ENCODE data around the gene CCL4L2.
"Not testable (repeated sequence)": the region's sequence is repeated elsewhere in the genome, so short reads cannot be mapped to it uniquely, and the experiment has no call there.

Gene CCL4L2

DNA sequence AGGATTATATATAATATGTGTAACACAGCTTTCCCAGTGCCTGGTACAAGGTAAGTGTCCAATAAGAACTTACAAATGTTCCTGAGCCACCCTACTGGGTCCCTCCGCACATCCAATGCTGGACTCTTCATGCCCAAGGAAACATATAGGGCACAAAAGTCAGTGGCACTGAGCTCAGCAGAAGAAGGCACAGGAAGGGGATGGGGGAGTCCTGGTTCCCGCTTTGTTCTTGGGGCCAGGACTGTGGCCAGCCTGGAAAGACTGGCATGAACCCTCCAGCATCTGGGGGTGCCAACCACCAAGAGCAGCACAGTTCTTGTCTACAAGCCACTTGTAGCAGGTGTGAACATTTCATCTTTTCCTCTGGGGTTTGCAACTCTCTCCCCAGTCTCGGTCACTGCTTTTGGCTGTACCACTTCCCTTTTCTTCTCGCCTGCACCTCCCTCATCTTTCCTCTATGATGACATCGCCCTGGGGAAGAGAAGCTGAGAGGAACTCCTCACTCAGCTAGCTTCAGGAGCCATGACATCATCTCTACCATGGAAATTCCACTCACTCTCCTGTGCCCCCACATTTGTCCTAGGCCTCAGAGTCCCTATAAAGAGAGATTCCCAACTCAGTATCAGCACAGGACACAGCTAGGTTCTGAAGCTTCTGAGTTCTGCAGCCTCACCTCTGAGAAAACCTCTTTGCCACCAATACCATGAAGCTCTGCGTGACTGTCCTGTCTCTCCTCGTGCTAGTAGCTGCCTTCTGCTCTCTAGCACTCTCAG, at the start of gene CCL4L2:
Gene CCL4L2, plus strand, starts transcription at position 625 of the 773 bp plus-strand sequence.
- in situ Hi-C loops (cut with HindIII; ENCODE audit: low pct_unique_long_range_greater_than_20kb, low sequenced_read_pairs); DNase-seq (ENCODE audit: low read depth in 1 of 2, low spot score in 1 of 2): not testable (repeated sequence)

- in situ Hi-C loops (cut with HindIII; ENCODE audit: low pct_unique_long_range_greater_than_20kb, low sequenced_read_pairs); DNase-seq (ENCODE audit: low read depth in 1 of 2, low spot score in 1 of 2): not testable (repeated sequence)
Measured at GRCh38 chr17:36168836-36169235, 42.0 kb upstream of the CCL4L2 start.

DNA sequence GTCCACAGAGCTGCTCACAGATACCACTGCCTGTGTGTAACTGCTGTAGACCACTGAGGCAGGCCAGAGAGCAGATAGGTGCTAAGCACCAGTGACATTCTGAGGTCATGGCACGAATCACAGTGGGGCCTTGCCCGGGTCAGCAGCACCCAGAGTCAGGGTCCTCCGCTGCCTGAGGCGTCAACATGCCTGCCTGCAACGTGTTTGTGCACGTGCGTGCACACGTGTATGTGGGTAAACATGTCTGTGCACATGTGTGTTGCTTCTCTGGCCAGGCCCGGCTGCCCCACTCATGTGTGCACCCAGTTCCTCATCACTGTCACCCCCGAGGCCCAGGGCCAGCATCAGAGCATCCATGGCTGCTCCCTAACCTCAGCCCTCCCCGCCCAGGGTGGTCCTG, 34.3 kb upstream of the CCL4L2 start, which contains the start of gene TBC1D3B:
Gene TBC1D3B, minus strand, starts transcription at position 101 of the 400 bp plus-strand sequence. CDS start 1,586 bp downstream, outside the sequence.
- in situ Hi-C loops (cut with HindIII; ENCODE audit: low pct_unique_long_range_greater_than_20kb, low sequenced_read_pairs); DNase-seq (ENCODE audit: low read depth in 1 of 2, low spot score in 1 of 2): not testable (repeated sequence)

DNA sequence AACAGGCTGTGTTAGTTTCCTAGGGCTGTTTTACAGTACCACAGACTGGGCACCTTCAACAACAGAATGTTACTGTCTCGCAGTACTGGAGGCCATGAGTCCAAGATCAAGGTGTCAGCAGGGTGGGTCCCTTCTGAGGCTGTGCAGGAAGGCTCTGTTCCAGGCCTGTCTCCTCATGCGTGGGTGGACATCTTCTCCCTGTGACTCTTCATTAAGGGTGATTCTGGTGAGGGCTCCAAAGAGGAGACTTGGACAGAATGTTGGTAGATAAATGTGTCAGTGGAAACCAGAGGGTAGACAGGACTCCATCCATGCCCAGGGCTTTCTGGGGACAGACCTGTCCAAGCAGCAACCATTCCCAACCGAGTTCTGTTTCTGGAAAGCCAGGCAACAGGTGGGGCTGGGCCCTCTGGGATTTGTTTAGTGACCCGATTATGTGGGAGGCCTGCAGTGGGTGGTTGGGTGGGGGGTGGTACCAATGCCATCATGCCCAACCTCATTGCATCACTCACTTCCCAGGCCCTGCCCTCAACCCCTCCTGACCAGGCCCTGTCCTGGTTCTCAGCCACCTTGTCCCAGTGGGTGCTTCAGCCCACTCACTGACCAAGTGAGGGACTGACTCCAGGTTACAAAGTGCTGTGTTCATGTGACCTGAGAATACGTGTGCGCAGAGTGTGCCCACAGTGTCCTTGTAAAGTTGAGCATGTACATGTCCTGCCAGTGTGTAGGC, 29.3 kb upstream of the CCL4L2 start:
- in situ Hi-C loops (cut with HindIII; ENCODE audit: low pct_unique_long_range_greater_than_20kb, low sequenced_read_pairs); DNase-seq (ENCODE audit: low read depth in 1 of 2, low spot score in 1 of 2): not testable (repeated sequence)

DNA sequence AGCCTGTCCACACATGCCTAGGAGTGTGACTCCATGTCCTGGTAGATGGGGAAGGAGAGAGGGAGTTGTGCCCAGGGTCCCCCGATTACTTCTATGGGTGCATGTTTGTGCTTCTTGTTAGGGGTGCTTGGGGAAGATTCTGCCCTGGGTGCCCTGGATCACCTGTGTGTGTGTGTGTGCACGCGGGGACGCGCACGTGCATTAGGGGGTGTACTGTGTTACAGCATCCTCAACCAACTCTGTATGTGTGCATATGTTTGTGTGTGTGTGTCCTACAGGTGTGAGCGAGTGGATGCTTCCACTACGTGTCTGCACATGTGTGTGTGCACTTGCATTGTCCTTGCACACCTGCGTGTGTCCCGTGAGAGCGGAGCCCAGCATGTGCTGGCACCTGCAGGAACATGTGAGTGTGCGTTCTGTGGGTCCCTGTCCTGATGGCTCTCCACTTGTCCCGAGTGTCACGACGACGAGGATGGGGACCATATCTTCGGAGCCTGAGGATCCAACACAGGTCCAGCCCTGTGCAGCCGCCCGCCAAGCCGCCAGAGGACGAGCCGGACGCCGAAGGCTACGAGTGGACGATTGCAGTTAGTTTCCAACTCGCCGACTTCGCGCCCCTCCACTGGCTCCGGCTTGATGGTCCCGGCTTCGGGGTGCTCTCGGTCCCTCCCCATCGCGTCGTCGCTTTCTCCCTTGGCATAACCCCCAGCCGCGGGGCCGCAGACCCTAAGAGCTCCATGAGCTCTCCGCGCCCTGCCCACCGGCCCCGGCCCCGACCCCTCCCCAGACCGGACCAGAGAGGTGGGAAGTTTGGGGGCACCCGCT, 28.5 kb upstream of the CCL4L2 start:
- in situ Hi-C loops (cut with HindIII; ENCODE audit: low pct_unique_long_range_greater_than_20kb, low sequenced_read_pairs), result no loop called here
- TF ChIP-seq JUND (IDR thresholded peaks at IDR 0.05; ENCODE audit: low read depth), result no peak
- no peak for DNase-seq (ENCODE audit: low read depth in 1 of 2, low spot score in 1 of 2)

GRCh38 chr17:36183001-36183971, 27.6 kb upstream of the CCL4L2 start:
- in situ Hi-C loops (cut with HindIII; ENCODE audit: low pct_unique_long_range_greater_than_20kb, low sequenced_read_pairs), result no loop called here
- peak; percentile 83 to 93 for DNase-seq (ENCODE audit: low read depth in 1 of 2, low spot score in 1 of 2)

DNA sequence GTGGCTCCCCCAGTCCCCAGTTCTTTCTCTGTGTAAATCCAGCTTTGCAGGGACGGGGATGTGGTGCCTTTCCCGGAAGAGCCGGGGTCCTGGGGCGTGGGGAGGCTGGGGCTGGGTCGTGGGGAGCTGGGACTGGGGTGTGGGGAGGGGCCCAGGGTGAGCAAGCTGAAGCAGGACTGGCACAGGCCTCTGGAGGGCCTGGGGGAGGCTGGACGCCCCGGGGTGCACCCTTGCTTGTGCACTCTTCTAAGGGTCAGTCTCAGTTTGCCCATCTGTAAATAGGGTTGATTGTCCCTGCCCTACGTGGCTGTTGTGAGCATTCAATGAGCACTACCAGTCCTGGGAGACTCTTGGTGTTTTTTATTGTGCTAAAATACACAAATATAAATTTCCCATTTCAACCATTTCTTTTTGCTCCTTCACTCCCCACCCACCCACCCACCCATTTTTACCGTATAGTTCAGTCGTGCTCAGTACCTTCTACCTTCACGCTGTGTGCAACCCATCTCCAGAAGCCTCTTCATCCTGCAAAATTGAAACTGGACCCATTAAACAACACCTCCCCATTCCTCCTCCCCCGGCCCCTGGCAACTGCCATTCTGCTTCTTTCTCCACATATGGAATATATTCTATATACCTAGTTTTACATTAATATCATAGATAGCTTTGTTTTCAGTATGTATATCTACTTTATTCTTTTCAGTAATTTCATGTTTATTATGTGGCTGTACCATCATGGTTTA, 26.7 kb upstream of the CCL4L2 start:
- in situ Hi-C loops (cut with HindIII; ENCODE audit: low pct_unique_long_range_greater_than_20kb, low sequenced_read_pairs), result no loop called here
- no peak for TF ChIP-seq JUND (IDR thresholded peaks at IDR 0.05; ENCODE audit: low read depth)
- DNase-seq (ENCODE audit: low read depth in 1 of 2, low spot score in 1 of 2), result no peak

More at GRCh38 chr17:36183001-36183971, 27.6 kb upstream of the CCL4L2 start:
- TF ChIP-seq JUND (IDR thresholded peaks at IDR 0.05; ENCODE audit: low read depth), result no peak

DNA sequence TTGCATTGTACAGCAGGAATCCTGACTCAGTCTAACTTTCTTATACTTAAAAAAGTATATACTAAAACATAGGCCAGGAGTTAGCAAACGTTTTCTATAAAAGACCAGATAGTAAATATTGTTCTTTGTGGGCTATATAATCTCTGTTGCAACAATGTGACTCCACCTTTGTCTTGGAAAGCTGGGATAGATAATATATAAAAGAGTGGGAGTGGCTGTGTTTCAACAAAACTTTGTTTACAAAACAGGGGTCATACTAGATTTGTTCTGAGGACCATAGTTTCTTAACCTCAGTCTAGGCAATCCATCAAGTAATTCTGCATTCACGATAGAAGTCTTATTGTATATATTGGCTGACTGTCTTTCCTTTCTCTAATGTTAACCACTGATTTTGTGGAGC, 25.4 kb upstream of the CCL4L2 start:
- no peak for DNase-seq (ENCODE audit: low read depth in 1 of 2, low spot score in 1 of 2)
- no peak for TF ChIP-seq JUND (IDR thresholded peaks at IDR 0.05; ENCODE audit: low read depth)
- in situ Hi-C loops (cut with HindIII; ENCODE audit: low pct_unique_long_range_greater_than_20kb, low sequenced_read_pairs), result no loop called here

GRCh38 chr17:36186810-36187763, 23.8 kb upstream of the CCL4L2 start:
- in situ Hi-C loops (cut with HindIII; ENCODE audit: low pct_unique_long_range_greater_than_20kb, low sequenced_read_pairs), result not testable (repeated sequence)

DNA sequence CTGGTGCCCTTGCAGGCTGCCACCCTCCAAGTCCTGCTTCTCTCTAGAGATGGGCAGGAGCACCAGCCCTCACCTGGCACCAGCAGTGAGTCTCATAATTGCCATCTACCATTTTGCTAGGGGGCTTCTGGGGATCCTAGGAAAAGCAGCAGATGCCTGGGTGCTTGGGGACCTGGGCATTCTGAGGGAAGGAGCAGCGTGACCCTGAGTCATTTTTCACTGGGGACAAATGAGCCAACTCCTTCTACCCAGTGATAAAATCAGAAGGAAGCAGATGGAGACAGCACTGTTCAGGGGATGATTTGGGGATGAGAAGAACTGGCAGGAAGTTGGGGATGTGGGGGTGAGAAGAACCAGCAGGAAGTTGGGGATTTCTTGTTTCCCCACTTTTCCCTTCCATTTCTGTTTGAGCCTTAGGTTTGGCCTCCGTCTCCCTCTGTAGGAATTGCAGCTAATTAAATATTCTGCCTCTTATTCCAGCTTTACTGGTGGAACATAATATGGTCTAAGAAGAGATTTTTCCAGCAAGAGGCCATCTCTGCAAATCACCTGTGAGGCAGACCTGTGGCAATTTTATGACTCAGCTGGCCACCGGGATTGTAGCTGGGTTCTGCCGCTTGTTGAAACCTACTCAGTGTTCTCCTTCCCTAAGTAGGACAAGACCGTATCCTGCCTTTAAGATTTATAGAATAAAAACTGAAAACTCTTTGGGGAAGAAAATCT, 22.8 kb upstream of the CCL4L2 start:
- in situ Hi-C loops (cut with HindIII; ENCODE audit: low pct_unique_long_range_greater_than_20kb, low sequenced_read_pairs); DNase-seq (ENCODE audit: low read depth in 1 of 2, low spot score in 1 of 2): not testable (repeated sequence)

More at GRCh38 chr17:36186810-36187763, 23.8 kb upstream of the CCL4L2 start:
- DNase-seq (ENCODE audit: low read depth in 1 of 2, low spot score in 1 of 2), result not testable (repeated sequence)

All from T47D (cell line).